ENCODE measurements around the gene MUCL3. TPM values are rescaled to one million over a fixed set of nuclear protein-coding genes. Genes with fewer than 3 reads are reported as not detected.
"Not testable (repeated sequence)": the region's sequence is repeated elsewhere in the genome, so short reads cannot be mapped to it uniquely, and the experiment has no call there.

The MUCL3 gene, protein sequence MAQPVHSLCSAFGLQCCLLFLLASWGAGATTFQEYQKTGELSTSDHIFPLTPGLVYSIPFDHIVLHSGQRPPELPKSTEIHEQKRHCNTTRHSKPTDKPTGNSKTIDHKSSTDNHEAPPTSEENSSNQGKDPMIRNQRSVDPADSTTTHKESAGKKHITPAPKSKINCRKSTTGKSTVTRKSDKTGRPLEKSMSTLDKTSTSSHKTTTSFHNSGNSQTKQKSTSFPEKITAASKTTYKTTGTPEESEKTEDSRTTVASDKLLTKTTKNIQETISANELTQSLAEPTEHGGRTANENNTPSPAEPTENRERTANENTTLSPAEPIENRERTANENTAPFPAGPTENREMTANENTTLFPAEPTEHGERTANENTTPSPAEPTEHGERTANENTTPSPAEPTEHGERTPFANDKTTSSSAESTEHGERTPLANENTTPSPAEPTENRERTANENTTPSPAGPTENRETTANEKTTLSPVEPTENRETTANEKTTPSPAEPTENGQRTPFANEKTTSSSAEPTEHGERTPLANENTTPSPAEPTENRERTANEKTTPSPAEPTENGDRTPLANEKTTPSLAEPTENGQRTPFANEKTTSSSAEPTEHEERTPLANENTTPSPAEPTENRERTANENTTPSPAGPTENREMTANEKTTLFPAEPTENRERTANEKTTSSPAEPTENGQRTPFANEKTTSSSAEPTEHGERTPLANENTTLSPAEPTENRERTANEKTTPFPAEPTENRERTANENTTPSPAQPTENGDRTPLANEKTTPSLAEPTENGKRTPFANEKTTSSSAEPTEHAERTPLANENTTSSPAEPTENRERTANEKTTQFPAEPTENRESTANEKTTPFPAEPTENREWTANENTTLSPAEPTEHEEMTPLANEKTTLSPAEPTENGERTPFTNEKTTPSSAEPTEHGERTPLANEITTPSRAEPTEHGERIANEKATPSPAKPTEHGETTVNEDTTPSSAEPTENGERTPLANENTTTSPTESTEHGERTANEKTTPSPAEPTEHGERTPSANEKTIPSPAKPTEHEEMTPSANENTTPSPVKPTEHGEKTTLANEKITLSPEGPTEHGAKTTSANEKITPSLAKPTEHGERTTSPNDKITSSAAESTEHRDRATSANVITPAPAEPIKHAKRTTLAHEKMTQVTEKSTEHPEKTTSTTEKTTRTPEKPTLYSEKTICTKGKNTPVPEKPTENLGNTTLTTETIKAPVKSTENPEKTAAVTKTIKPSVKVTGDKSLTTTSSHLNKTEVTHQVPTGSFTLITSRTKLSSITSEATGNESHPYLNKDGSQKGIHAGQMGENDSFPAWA (N-terminal part only)
- total RNA-seq: not detected
- long read RNA-seq: 0 reads

DNA sequence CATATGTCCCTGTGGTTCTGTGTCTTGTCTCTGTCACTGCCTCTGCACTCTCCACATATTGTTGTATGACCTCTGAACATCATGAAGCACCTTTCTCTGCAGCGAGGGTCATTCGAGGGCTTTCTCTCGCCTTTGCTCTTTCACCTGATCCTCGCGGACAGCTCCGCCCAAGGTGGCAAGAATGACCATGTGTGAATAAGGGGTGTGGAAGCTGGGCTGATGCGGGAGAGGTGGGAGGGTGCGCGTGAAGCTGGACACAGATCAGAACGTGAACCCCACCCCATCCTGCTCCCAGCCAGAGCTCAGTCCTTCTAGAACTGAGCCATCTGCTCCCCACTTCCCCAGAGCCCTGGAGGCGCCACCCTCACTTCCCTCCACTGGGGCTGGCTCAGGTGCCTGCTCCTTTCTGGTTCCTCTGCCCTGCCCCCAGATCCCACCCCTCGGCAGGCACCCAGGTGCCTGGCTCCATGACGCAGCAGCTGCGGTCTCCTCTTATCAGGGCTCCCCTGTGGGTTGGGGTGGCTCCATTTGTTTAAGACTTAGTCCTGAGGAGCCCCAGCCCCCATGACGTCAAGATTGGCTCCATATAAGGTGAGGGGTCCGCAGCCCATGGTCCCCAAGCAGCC lies at the start of gene MUCL3:
TSS of gene MUCL3 (plus strand) at position 613 of the 626 bp plus-strand sequence. CDS start 27 bp downstream, outside the sequence.
- ATAC-seq (peak; percentile 34), DNase-seq (no peak)
- intact Hi-C loops (cut with micrococcal nuclease): no loop called here

DNA sequence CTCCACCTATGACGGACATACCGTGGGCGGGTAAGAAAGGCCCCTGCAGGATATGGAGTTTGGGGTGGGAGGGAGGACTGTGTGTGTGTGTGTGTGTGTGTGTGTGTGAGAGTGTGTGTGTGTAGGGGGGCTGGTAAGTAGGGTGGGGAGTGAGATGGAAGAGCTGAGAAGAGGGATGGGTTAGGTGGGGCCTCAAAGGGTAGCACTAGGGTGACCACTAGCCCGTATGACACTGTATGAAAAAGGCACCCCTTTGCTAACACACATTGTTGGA lies 49.4 kb upstream of the MUCL3 start:
- ATAC-seq (no peak), DNase-seq (no peak)
- intact Hi-C loops (cut with micrococcal nuclease): no loop called here

DNA sequence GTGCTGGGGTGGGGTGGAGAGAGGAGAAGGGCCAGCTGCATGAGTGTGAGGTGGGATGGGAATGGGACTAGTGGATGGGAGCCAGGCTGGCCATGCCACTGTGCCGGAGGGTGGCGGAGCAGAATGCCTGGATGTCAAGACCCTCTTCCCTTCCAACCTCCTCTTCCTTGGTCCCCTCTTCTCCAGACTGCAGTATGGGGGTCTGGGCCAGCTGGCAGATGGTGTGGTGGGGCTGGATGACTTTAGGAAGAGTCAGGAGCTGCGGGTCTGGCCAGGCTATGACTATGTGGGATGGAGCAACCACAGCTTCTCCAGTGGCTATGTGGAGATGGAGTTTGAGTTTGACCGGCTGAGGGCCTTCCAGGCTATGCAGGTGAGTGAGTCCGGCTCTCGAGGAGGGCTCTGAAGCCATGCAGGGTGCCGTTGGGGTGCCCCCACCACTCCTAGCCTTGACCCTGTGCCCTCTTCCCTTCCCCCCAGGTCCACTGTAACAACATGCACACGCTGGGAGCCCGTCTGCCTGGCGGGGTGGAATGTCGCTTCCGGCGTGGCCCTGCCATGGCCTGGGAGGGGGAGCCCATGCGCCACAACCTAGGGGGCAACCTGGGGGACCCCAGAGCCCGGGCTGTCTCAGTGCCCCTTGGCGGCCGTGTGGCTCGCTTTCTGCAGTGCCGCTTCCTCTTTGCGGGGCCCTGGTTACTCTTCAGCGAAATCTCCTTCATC lies 48.8 kb upstream of the MUCL3 start:
- DNase-seq (no peak), ATAC-seq (no peak)
- intact Hi-C loops (cut with micrococcal nuclease): no loop called here

DNA sequence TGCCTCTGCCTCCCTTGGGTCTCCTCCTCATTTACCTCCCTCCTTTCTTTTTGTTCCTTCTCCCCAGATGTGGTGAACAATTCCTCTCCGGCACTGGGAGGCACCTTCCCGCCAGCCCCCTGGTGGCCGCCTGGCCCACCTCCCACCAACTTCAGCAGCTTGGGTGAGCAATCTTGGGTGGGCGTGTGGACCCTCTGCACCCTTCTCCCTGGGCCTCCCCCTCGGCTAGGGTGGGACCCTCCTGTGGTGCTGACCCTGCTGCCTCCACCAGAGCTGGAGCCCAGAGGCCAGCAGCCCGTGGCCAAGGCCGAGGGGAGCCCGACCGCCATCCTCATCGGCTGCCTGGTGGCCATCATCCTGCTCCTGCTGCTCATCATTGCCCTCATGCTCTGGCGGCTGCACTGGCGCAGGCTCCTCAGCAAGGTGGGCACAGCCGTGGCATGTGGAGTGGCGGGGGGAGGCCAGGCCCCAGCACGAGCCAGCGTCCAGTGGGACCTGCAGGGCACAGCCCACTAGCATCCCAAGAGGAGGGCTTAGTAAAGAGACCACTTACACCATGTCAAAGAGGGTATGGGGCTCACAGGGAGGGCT lies 47.7 kb upstream of the MUCL3 start:
- no peak for ATAC-seq
- DNase-seq: no peak
- intact Hi-C loops (cut with micrococcal nuclease): no loop called here

DNA sequence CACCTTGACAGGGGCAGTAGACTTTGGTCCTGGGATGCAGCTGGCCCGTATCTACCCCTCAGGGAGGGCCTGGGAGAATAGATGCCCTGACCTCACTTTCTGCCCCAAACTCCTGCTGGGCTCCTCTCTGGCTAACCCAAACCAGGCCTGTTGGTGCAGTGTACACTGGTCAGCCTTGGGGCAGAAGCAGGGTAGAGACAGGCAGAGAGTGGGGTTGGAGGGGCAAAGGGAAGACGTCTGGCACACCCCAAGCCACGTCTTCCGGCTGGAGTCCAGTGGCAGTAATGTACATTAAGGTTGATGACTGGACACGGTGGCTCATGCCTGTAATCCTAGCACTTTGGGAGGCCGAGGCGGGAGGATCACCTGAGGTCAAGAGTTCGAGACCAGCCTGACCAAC lies 47.1 kb upstream of the MUCL3 start:
- ATAC-seq (no peak), DNase-seq (no peak)
- intact Hi-C loops (cut with micrococcal nuclease): no loop called here

DNA sequence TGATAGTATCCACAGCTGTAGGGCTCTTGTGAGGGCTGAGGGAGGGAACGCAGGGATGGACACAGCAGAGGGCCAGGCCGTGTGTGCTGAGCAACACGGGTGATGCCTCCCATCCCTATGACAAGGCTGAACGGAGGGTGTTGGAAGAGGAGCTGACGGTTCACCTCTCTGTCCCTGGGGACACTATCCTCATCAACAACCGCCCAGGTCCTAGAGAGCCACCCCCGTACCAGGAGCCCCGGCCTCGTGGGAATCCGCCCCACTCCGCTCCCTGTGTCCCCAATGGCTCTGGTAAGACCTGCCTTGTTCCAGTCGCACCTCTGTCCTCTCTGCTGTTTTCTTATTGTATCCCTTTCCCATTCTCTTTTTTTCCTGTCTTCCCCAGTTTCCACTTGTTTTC lies 46.4 kb upstream of the MUCL3 start:
- ATAC-seq (no peak), DNase-seq (no peak)
- intact Hi-C loops (cut with micrococcal nuclease): no loop called here

DNA sequence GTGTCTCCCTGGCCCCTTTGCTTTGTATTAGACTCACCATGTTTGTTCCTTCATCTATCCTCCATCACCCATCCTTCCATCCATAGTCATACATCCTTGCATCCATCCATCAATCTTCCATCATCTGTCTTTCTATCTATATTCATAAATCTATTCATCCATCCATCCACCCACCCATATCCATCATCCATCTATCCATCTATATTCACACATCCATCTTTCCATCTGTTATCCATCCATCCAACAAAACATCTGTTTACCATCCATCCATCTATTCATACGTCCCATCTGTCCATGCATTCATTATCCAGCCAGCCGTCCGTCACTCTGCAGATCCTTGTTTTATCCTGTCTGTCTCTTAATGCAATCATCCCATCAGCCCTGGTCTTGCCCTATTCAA lies 45.8 kb upstream of the MUCL3 start:
- ATAC-seq (no peak), DNase-seq (no peak)
- intact Hi-C loops (cut with micrococcal nuclease): no loop called here

DNA sequence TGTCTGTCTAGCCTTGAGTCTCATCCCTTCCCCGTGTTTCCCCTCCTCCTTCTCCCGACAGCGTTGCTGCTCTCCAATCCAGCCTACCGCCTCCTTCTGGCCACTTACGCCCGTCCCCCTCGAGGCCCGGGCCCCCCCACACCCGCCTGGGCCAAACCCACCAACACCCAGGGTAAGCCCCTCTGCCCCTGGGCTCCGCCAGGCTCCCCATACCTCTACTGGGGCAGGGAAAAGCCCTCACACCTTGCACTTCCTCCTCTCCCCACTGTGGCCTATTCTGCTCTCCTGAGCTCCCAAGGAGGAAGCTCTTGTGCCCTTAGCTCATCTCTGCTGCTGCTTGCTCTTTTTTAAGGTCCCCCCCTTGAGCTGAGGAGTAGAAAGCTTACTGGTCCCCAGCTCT lies 45.4 kb upstream of the MUCL3 start:
- ATAC-seq (no peak), DNase-seq (no peak)
- intact Hi-C loops (cut with micrococcal nuclease): no loop called here

DNA sequence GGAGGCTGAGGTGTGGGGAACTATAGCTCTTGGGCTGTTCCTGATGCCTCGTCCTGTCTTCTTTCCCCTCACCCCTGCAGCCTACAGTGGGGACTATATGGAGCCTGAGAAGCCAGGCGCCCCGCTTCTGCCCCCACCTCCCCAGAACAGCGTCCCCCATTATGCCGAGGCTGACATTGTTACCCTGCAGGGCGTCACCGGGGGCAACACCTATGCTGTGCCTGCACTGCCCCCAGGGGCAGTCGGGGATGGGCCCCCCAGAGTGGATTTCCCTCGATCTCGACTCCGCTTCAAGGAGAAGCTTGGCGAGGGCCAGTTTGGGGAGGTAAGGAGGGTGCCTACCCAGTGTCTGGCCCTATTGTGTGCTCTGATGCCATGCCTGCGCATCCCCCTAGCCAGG lies 44.2 kb upstream of the MUCL3 start:
- no peak for ATAC-seq
- intact Hi-C loops (cut with micrococcal nuclease): no loop called here
- no peak for DNase-seq

DNA sequence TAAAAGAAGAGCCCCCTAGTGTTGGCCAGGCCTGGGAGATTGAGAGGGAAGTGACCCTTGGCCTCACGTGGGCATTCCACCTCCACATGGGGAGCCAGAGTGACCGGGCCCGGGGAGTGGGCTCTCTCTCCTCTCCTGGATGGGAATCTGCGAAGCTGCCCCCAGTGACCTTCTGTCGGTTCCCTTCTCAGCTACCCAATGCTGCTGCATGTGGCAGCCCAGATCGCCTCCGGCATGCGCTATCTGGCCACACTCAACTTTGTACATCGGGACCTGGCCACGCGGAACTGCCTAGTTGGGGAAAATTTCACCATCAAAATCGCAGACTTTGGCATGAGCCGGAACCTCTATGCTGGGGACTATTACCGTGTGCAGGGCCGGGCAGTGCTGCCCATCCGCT lies 42.9 kb upstream of the MUCL3 start:
- intact Hi-C loops (cut with micrococcal nuclease): no loop called here
- no peak for ATAC-seq
- no peak for DNase-seq

DNA sequence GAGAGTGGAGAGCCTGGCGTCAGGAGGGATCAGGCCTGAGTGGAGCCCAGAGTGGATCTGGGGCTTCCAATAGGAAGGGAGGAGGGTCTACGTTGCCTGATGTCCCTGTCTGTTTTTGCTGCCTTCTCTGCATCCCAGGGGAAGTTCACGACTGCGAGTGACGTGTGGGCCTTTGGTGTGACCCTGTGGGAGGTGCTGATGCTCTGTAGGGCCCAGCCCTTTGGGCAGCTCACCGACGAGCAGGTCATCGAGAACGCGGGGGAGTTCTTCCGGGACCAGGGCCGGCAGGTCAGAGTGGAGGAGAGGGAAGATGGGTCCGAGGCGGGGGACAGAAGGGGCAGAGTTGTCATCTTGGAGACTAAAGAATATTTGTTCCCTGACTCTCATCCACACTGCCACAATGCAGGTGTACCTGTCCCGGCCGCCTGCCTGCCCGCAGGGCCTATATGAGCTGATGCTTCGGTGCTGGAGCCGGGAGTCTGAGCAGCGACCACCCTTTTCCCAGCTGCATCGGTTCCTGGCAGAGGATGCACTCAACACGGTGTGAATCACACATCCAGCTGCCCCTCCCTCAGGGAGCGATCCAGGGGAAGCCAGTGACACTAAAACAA lies 41.9 kb upstream of the MUCL3 start:
- DNase-seq (no peak), ATAC-seq (no peak)
- intact Hi-C loops (cut with micrococcal nuclease): no loop called here

DNA sequence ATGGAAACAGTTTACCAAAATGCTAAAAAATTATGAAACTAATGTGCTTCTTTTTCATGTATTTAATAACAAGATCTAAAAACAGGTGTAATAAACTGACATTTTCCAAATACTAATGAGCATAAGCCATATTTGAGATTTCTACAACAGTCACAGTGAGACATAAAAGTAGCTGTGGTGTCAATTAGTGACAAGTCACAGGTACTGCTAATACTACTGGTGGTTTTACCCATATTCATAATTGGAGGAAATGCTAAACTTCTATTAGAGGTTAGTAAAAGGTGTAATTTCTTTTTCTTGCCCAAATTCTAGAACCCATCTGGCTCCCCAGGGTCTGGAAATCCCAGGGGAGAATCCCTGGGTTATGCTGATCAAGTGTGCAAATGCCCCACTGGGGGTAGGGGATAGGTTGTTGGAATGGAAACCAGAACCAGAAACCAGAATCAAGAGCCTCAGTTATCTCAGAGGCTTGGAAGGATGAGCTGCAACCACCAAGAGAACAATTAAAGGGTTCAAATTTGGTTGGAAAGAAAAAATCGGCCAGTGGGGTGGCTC lies 39.8 kb upstream of the MUCL3 start:
- intact Hi-C loops (cut with micrococcal nuclease): no loop called here
- no peak for DNase-seq
- no peak for ATAC-seq

DNA sequence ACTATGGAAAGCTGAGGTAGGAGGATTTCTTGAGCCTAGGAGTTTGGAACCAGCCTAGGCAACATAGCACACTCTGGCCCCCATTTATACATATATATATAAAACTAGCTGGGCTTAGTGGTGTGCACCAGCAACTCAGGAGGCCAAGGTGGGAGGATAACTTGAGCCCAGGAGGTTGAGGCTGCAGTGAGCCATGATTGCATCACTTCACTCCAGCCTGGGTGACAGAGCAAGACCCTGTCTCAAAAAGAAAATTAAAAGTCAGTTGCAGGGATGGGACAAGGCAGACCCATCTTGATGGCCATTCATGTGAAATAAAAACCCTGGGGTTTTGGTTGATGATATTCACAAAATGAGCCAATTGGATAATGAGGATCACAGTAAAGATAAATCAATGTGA lies 39.3 kb upstream of the MUCL3 start:
- DNase-seq: no peak
- no peak for ATAC-seq
- intact Hi-C loops (cut with micrococcal nuclease): no loop called here

DNA sequence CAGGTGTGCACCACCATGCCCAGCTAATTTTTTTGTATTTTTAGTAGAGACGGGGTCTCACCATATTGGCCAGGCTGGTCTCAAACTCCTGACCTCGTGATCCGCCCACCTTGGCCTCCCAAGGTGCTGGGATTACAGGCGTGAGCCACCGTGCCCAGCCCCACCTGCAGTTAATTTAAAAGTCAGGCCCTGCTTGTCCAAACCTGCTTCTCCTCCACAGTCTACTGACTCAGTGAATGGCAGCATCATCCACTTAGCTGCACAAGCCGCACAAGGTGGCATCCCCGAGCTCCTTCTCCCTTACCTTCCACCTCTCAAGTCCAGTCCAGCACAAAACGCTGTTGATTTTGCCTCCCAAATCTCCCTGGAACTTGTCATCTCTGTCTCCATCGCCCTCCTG lies 38.6 kb upstream of the MUCL3 start:
- intact Hi-C loops (cut with micrococcal nuclease); DNase-seq; ATAC-seq: not testable (repeated sequence)

DNA sequence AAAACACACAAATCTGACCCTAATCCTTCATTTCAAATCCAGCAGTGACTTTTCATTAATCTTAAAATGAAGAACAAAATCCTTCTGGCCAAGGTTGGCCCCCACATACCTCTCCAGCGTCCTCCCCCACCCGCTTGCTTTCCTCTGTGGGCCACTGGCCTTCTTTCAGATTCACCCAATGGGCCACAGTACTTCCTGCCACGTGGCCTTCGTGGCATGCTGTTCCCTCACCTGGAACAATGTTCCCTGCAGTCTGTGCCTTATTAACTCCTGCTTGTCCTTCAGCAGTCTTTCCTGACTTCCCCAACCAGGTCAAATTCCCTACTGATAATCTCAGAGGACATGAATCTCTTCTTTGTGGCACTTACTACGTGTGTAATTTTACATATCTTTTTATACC lies 38.1 kb upstream of the MUCL3 start:
- DNase-seq (peak; percentile 10), ATAC-seq (no peak)
- intact Hi-C loops (cut with micrococcal nuclease): no loop called here

DNA sequence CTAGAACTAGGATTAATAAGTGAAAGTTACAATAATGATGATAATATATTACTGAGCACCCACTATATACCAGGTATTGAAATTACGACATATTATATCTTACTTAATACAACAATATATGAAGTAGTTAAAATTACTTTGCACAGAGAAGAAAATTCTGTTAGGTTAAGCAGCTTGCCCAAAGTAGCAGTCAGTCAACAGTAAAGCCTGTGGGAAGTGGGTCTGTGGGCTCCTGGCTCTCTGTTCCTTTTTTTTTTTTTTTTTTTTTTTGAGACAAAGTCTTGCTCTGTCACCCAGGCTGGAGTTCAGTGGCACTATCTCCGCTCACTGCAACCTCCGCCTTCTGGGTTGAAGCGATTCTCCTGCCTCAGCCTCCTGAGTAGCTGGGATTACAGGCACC lies 37.5 kb upstream of the MUCL3 start:
- DNase-seq (no peak), ATAC-seq (no peak)
- intact Hi-C loops (cut with micrococcal nuclease): no loop called here

DNA sequence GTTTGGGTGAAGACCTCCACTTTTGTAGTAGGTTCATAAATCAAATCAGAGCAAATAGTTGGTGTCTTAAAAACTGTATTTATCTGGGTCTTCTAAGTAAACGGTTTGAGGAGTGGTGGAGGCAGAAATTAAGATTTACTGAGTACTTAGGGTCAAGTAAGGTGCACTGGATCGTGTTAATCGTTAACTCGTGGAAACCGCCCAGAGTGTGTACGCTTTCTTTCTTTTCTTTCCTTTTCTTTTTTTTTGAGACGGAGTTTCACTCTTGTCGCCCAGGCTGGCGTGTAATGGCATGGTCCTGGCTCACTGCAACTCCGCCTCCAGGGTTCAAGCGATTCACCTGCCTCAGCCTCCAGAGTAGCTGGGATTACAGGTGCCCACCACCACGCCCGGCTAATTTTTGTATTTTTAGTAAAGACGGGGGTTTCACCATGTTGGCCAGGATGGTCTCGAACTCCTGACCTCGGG lies 33.4 kb upstream of the MUCL3 start:
- DNase-seq; intact Hi-C loops (cut with micrococcal nuclease); ATAC-seq: not testable (repeated sequence)
